Loucy (cell line): Measurements from ENCODE around the gene SSTR5.

Experiments
- CTCF ChIP-seq: fragments of 200-600 bp; sonication (generic); conservative IDR thresholded peaks from 2 replicates; pipeline ENCODE4 v1.5.1; 2014; ENCODE audit warnings: mild to moderate bottlenecking, antibody characterized with exemption, low read length
- EZH2phosphoT487 ChIP-seq: fragments of 200-600 bp; IDR thresholded peaks from 2 replicates; pipeline ENCODE4 v1.6.1; 2018; ENCODE audit warnings: antibody characterized with exemption, mild to moderate bottlenecking, moderate library complexity, borderline replicate concordance

- TF ChIP-seq CTCF (no peak), EZH2phosphoT487 (no peak)
These were observed 55.6 kb downstream of the SSTR5 start for GRCh38 chr16:1127971-1128715.
